CD4-positive, alpha-beta T cell treated with Interleukin-4 for 4 hours (primary cell): ENCODE measurements around the gene MN1.
"Not testable (repeated sequence)": the region's sequence is repeated elsewhere in the genome, so short reads cannot be mapped to it uniquely, and the experiment has no call there.

Source experiments
- DNase-seq: peaks from one replicate; pipeline ENCODE4 v3.0.0-alpha.2; 2020

Gene MN1

GRCh38 chr22:27756212-27756660, 45.3 kb downstream of the MN1 start:
- DNase-seq: no peak

DNA sequence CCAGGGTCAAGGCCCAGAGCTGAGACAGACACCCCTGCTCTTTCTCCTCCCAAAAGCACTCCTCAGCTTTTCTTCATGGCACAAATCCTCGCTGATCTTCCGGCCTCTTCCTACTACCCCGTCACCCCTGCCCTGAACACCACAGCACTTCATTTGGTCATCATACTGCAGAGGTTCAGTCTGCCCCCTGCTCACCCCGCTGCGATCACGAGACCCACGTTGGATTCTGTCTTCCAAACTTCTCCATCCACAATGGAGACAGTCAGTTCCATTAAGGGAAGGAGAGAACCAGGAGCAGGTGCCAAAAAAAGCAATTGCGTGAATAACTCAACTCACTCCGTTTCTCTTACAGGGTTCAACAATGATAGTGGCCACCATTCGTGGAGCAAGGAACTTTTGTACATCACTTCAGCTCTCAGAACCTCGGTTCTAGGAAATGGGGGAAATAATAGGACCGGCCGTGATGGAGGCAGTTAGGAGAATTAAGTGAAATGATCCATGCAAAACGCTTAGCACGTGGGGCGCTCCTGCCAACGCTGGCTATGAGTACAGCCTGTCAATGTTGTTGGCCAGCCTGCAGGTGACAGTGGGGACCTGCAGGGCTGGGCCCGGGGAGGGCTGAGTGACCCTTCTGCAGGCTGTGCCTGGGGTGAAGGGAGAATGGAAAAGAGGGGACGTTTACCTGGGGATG, 45.9 kb downstream of the MN1 start:
- no peak for DNase-seq

DNA sequence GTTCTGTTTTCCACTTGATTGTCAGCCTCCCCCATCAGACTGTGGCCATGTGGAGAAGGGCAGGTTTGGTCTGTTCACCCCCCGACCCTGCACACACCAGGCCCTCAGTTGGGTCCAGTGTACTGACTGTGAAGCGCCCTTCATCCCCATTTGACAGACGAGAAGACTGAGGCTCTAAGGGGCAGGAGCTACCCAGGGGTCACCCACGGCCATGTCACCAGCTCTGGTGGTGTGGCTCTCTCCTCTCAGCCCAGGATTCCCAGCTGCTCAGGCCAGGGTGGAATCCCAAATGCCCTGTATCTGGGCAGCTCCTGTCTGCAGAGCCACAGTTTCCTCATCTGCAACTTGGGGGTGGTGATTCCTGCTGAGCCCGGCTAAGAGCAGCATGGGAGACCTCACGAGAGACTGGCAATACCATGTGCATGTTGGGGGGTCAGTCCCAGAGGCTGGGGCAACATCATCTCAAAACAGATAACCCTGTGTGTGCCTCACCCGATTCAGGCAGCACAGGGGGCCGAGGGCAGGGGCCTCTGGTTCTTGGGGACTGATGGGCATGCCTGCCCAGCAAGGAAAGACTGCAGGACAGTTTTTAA, 46.6 kb downstream of the MN1 start:
- no peak for DNase-seq

- no peak for DNase-seq
Measured at GRCh38 chr22:27754247-27754887, 47.2 kb downstream of the MN1 start.

- DNase-seq: no peak
Measured at GRCh38 chr22:27752771-27753170, 48.8 kb downstream of the MN1 start.

DNA sequence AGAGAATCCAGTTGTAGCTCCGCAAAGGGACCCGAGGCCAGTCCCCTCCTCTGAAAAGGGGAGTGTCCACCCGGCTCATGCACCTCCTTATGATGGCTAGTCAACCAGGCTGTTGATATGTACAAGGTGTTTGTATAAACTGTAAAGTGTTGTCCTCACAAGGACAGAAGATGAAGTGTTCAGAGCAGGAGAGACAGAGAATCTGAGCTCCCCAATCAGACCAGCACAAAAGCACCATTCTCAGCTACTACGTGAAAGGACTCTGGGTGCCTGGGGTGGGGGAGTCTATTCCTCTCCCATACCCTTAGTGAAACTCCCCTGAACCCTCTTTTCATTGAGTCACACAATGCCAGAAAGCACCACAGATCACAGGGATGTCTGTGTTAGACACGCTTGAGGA, 49.4 kb downstream of the MN1 start:
- no peak for DNase-seq

DNA sequence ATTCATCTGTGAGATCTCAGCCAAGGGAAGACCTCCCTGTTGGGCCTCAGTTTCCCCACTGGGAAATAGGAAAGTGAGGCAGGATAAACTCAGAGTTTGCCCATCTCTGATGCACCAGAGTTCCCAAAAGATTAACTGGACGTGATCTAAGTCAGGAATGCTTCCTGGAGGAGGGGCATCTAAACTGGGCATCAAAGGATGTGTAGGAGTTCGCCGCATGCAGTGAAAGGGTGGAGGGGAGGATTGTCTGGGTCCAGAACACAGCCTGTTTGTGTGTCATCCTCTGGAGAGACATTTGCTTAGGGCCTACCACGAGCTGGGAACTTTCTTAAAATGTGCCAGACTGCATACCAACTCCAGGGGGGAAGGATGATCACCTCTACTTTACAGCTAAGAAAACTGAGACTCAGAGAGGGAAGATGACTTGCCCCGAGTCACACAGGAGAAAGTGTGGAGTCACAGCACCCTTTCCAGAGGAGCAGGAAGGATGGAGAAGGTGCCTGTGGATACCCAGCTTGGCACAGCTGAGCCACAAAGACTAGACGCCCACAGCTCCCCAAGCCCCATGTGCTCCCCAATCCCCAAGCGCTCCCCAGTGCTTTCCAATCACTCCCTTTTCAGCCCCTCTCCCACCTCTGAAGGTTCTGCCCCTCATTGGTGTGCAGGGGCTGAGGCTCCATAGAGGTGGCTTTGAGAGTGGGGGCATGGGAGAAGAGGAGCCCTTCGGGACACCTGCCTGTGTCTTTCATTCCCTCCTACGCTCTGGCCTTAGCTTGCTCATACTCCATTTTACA, 50.1 kb downstream of the MN1 start:
- DNase-seq: no peak

- no peak for DNase-seq
Measured at GRCh38 chr22:27750584-27751265, 50.8 kb downstream of the MN1 start.

DNA sequence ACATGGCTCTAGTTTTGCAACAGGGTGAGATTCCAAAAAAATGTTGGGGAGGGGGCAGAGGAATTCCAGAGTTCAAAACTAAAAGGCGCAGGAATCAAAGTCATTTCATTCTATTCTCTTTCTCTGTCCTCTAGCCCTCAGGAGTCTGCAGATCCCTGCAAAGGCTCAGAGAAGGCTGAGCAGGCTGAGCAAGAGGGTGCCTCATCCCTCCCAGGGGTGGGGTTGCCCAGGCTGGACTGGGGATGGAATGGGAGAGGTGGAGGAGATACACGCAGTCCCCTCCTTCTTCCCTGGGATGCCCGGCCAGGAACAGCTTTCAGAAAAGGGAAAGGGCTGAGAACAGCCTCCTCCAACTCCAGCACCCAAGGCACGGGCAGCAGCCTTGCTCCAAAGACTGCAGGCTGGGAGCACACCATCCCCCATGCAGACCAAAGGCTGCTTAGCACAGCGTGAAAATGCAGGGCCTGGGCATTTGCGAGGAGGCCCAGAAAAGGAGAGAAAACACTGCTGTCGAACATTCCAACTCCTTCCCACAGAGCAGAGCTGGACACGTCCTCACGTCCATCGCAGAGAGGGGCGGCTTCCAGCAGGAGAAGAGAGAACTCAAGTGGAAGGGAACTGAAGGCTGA, 51.8 kb downstream of the MN1 start:
- no peak for DNase-seq

DNA sequence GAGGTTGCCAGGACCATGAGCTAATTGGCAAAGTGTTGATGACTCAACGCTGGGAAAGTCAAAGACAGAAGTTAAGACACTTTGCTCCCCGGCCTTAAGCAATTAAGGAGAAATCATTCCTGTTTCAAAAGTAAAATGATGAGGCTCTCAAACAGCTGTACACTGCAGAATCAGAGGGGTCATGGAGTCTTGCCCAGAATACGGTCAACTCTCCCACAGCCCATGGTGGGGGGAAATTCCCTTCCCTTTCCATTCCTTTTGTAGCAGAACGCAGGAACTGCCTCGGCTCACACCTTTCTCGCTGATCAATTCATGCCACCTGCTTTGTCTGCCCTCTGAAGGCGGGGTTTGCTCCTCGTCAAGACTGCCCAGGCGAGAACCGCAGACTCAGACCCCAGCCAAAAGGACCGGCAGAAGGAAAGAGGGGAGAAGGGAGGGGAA, 52.8 kb downstream of the MN1 start:
- no peak for DNase-seq

DNA sequence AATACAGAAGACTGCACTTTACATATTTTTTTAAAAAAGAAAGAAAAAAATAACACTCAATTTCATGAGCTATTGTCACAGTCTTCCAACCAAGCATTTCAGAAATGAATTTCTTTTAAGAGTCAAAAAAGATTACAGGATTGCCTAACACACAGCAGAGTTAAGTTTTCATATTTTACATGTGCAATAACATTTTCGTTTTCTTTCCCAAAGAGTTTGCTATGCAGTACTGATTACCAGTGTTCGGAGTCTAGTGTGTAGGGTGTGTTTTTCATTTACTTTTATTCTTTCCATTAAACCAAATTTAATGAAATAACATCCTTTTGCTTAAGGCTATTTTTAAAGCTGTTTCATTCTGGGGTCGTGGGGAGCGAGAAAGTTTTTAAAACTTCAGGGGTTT, 53.2 kb downstream of the MN1 start:
- DNase-seq: no peak

DNA sequence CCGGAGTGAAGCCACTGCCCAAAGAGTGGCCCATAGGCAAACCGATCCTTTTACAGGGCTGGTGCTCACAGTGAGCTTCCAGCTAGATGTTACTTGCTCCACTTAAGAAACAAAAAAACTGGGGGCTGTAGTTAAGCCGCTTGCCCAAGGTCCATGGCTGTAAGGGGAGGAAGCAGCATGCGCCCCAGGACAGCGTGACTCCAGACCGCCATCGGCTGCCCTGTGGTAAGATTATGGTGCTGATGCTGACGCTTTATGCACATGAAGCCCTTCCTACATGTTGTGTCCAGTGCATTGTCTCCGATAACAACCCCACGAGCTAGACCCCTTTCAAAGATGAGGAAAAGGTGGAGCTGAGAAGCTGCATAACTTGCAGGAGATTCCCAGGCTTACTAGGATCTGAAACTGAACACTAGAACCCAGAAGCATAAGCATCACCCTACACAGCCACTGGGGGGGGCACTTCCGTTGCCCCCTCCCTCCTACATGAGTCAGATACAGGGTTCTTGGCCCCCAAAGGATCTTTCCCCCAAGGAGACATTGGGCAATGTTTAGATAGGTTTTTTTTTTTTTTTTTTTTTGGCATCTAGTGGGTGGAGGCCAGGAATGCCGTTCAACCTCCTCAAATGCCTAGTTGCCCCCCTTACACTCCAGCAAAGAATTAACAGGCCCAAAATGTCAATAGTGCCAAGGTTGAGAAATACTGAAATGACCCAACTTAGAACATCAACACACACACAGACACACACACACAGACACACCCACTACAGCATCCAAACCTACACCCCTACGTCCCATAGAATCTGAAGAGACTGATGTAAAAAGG, 53.9 kb downstream of the MN1 start:
- no peak for DNase-seq

- no peak for DNase-seq
Measured at GRCh38 chr22:27746918-27747317, 54.6 kb downstream of the MN1 start.

GRCh38 chr22:27745809-27746208, 55.7 kb downstream of the MN1 start:
- no peak for DNase-seq

GRCh38 chr22:27745154-27745553, 56.4 kb downstream of the MN1 start:
- DNase-seq: no peak

- not testable (repeated sequence) for DNase-seq
Measured at GRCh38 chr22:27744078-27744477, 57.5 kb downstream of the MN1 start.

DNA sequence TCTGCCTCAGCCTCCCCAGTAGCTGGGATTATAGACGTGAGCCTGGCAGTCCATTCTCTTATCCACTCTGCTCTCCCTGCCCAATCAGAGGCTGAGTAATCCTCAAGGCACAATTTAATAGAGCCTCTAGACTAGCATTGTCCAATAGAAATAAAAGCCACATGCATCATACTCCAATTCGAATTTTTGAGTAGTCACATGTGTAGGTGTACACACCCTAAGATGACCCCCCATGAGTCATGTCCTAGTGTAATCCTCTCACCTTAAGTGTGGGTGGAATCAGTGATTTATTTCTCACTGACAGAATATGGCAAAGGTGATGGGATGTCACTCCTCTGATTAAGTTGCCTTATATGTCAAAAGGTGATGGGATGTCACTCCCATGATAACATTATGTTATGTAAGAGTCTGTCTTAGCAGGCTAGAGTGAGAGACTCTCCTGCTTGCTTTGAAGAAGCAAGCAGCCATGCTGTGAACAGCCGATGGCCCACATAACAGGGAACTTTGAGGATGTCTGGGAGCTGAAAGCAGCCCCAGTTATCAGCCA, 61.3 kb downstream of the MN1 start:
- DNase-seq: no peak

DNA sequence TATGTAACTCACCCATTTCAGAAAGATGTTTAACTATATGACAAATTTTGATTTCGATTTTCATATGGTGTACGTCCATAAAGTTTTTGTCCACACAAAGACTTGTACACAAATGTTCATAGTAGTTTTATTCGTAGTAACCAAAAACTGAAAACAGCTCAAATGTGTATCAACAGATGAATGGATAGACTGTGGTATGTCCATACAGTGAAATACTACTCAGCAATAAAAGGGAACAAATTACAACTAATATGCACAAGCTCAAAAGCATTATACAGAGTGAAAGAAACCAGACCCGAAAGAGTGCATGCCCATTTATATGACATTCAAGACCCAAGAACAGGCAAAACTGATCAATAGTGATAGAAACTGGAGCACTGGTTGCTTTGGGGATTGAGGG, 64.0 kb downstream of the MN1 start:
- DNase-seq: no peak

- no peak for DNase-seq
Measured at GRCh38 chr22:27734066-27734465, 67.5 kb downstream of the MN1 start.

DNA sequence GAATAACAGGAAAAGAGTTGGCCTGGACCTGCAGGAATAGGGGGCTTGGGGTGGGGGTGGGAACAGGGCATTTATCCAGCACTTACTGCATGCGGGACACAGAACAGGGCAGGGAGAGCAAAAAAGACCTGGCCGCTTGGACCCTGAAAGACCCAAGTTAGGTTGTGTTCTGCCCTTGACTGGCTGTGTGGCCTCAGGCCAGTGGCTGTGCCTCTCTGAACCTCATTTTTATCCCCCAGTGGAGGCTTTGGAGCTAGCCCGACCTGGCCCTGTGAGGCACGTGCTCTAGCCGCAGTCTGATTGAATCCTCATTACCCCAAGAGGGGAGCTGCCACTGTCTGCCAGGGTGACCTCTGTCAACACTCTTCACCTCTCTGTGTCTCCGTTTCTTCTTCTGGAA, 68.7 kb downstream of the MN1 start:
- no peak for DNase-seq

- DNase-seq: no peak
Measured at GRCh38 chr22:27732391-27732790, 69.2 kb downstream of the MN1 start.
